Measurements from ENCODE around the gene CACNA1I. TPM values are rescaled to one million over a fixed set of nuclear protein-coding genes. Genes with fewer than 3 reads are reported as not detected.

CACNA1I gene
- total and polyA plus RNA-seq, 2 donors (not counting 1 experiment from before 2014, with no cell fraction given): 0.07 to 0.25 TPM

GRCh38 chr22:39669432-39669831, 98.9 kb downstream of the CACNA1I start:
- Mint-ChIP-seq H3K4me1 (peaks cover 8% of the 10 kb centered on the region), H3K27me3 (peaks cover 15% of the 10 kb centered on the region), H3K9me3 (ENCODE audit: insufficient read depth) (peaks cover 11% of the 10 kb centered on the region), H3K4me3 (no peak overlapping the region), H3K27ac (no peak overlapping the region)
- Histone ChIP-seq H3K27me3 (replicated peaks in 1 of 4; ENCODE audit: control extremely low read depth in 1 of 4, control insufficient read depth in 3 of 4, insufficient read depth in 4 of 4, low read length in 3 of 4) (peaks cover 0 to 18% (median 0%) of the 10 kb centered on the region in 4 experiments), H4K20me1 (ENCODE audit: control insufficient read depth, insufficient read depth, low read length, poor library complexity, severe bottlenecking) (no peaks in the 10 kb centered on the region), H3K79me2 (ENCODE audit: control insufficient read depth, insufficient read depth, low read length) (no peaks in the 10 kb centered on the region), H3K27ac (ENCODE audit: low read length in 2 of 2) (no peak overlapping the region), H3K4me1 (ENCODE audit: control insufficient read depth in 2 of 2, insufficient read depth in 2 of 2, low read length in 2 of 2) (no peaks in the 10 kb centered on the region), H2AFZ (ENCODE audit: insufficient read depth, low read depth, low read length, poor library complexity, severe bottlenecking) (no peak overlapping the region), H3K4me2 (replicated peaks; ENCODE audit: low read depth, low read length, poor library complexity, severe bottlenecking) (no peak overlapping the region), H3K9ac (ENCODE audit: low read length) (no peak overlapping the region), H3K4me3 (ENCODE audit: control extremely low read depth in 1 of 5, extremely low read depth in 1 of 5, insufficient read depth in 1 of 5, low read depth in 2 of 5, low read length in 4 of 5) (no peak overlapping the region), H3K36me3 (replicated peaks in 1 of 2; ENCODE audit: control extremely low read depth in 1 of 2, control insufficient read depth in 1 of 2, extremely low read depth in 1 of 2, insufficient read depth in 2 of 2, low read length in 1 of 2) (no peaks in the 10 kb centered on the region), H3K9me3 (ENCODE audit: control extremely low read depth in 1 of 3, control insufficient read depth in 2 of 3, insufficient read depth in 1 of 3, low read length in 2 of 3) (peaks cover 0 to 43% (median 19%) of the 10 kb centered on the region in 3 donors)
- ChIA-PET CTCF (no interaction called here), POLR2A (no interaction called here)
- WGBS (ENCODE audit: insufficient coverage): 90% methylated on average over 1 of the region's 2 CpGs
- DNase-seq: no peak
- no peak for TF ChIP-seq EZH2 (IDR thresholded peaks at IDR 0.05; ENCODE audit: borderline replicate concordance, insufficient read depth, low read depth, low read length, poor library complexity, severe bottlenecking)
- TF ChIP-seq CTCF (IDR thresholded peaks at IDR 0.05): no peak
- no peak for ATAC-seq (ENCODE audit: low read depth)
- intact Hi-C loops (cut with micrococcal nuclease): no loop called here

GRCh38 chr22:39671936-39672335, 101.4 kb downstream of the CACNA1I start:
- Mint-ChIP-seq H3K27me3 (peaks cover 9% of the 10 kb centered on the region), H3K4me3 (no peak overlapping the region), H3K9me3 (ENCODE audit: insufficient read depth) (peaks cover 11% of the 10 kb centered on the region), H3K4me1 (no peaks in the 10 kb centered on the region), H3K27ac (no peak overlapping the region)
- ATAC-seq (ENCODE audit: low read depth): no peak
- Histone ChIP-seq H2AFZ (ENCODE audit: insufficient read depth, low read depth, low read length, poor library complexity, severe bottlenecking) (no peak overlapping the region), H3K4me1 (ENCODE audit: control insufficient read depth in 2 of 2, insufficient read depth in 2 of 2, low read length in 2 of 2) (no peaks in the 10 kb centered on the region), H3K9me3 (ENCODE audit: control extremely low read depth in 1 of 3, control insufficient read depth in 2 of 3, insufficient read depth in 1 of 3, low read length in 2 of 3) (peaks cover 0 to 47% (median 19%) of the 10 kb centered on the region in 3 donors), H3K4me3 (ENCODE audit: control extremely low read depth in 1 of 5, extremely low read depth in 1 of 5, insufficient read depth in 1 of 5, low read depth in 2 of 5, low read length in 4 of 5) (no peak overlapping the region), H3K27me3 (replicated peaks in 1 of 4; ENCODE audit: control extremely low read depth in 1 of 4, control insufficient read depth in 3 of 4, insufficient read depth in 4 of 4, low read length in 3 of 4) (peaks cover 0 to 9% (median 0%) of the 10 kb centered on the region in 4 experiments), H4K20me1 (ENCODE audit: control insufficient read depth, insufficient read depth, low read length, poor library complexity, severe bottlenecking) (no peaks in the 10 kb centered on the region), H3K9ac (ENCODE audit: low read length) (no peak overlapping the region), H3K36me3 (replicated peaks in 1 of 2; ENCODE audit: control extremely low read depth in 1 of 2, control insufficient read depth in 1 of 2, extremely low read depth in 1 of 2, insufficient read depth in 2 of 2, low read length in 1 of 2) (no peaks in the 10 kb centered on the region), H3K79me2 (ENCODE audit: control insufficient read depth, insufficient read depth, low read length) (no peaks in the 10 kb centered on the region), H3K27ac (ENCODE audit: low read length in 2 of 2) (no peak overlapping the region), H3K4me2 (replicated peaks; ENCODE audit: low read depth, low read length, poor library complexity, severe bottlenecking) (no peak overlapping the region)
- ChIA-PET CTCF (no interaction called here), POLR2A (no interaction called here)
- DNase-seq: no peak
- TF ChIP-seq EZH2 (IDR thresholded peaks at IDR 0.05; ENCODE audit: borderline replicate concordance, insufficient read depth, low read depth, low read length, poor library complexity, severe bottlenecking) (no peak), CTCF (IDR thresholded peaks at IDR 0.05) (no peak)
- WGBS (ENCODE audit: insufficient coverage): 100% methylated on average over 2 of the region's 3 CpGs
- intact Hi-C loops (cut with micrococcal nuclease): no loop called here

Data from B cell (primary cell).